ENCODE results near the gene GIGYF1.

GRCh38 chr7:100693312-100694097, 545 bp downstream of the GIGYF1 start:
- TF ChIP-seq ZFX (IDR thresholded peaks at IDR 0.05) (peak; percentile 62; the same call in 1 of the 2 replicates), CTCF (conservative IDR thresholded peaks at IDR 0.05) (no peak)

Data from C4-2B (cell line).